HG03354 (cell line): ENCODE results near the gene HIPK2.

ENCODE experiments used
- ATAC-seq: cut with Tn5 transposase; IDR thresholded peaks from one replicate; pipeline ENCODE4 v1.9.1; 2021; ENCODE audit warnings: mild to moderate bottlenecking; ENCODE audit not compliant: unreplicated experiment, poor library complexity, severe bottlenecking

The HIPK2 gene

DNA sequence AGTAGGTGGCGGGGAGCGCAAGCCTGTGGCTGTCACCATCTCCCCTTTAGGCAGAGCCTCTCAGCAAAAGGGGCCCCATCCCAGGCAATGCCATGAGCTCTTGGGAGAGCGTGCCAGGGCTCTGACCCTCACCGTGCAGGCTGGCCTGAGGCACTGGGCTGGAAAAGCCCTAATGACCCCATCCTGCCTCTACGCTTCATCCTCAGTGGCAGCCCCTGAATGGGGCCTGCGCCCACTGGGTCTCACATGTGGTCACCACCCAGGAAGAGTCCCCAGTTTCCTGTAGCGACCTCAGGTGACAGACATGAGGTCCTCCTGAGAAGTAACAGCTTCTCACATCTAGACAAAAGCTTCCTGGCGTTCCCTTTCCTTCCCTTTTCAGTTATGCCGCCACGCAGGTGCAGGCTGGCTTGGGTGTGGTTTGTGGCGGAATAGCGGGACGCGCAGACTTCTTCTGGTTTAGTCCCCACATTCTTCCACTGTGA lies 195.1 kb downstream of the HIPK2 start:
- ATAC-seq: no peak

GRCh38 chr7:139582130-139582650 lies 195.6 kb downstream of the HIPK2 start:
- no peak for ATAC-seq

DNA sequence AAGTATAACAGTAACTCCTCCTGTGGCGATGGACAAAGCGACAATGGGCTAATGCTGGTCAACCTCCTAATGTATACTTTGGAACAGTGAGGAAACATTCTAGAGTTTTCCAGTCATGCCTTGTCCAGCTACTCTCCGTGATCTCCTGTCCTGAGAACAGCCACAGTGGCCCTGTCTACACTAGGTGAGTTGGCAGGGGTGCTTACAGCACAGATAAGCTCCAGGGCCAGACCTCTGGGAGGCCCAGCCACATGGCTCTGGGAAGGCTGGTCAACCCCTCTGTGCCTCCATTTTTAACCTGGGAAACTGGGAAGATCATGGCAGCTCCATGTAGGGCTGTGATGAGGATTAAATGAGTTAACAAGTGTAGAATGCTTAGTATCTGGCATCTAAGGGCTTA lies 197.4 kb downstream of the HIPK2 start:
- ATAC-seq: no peak

DNA sequence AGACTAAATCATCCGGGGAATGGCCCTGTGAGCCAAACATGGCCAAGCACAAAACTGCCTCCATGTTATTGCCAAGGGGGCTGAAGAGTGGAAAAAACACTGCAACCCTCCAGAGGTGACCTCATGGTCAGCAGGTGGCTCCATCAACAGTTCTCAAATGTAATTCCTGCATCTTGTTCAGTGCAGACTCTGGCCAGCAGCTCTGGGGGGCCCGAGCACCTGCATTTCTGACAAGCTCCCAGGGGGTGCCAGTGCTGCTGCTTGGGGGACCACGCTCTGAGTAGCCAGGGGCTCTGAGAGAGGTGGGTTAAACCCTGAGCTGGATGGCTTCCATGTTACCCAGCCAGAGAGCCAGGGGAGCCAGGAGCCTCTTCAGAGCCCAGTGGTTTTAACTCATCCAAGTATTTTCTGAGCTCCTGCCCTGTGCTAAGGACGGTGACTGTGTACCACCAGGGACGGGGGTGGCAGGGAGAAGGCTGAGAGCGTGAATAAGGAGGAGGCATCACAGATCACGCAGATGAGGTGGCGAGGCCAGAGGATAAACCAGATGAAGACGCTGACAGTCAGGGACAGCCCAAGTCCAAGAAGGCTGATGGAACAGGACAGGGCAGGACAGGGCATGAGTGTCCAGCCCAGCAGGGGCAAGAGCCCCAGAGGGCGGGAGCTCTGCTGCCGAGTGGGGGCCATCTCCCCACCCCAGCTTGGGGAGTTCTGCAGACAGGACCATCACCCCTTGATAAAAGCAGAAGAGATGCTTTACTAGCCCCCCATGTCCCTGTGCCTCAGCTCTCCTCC lies 201.4 kb downstream of the HIPK2 start:
- ATAC-seq: no peak

DNA sequence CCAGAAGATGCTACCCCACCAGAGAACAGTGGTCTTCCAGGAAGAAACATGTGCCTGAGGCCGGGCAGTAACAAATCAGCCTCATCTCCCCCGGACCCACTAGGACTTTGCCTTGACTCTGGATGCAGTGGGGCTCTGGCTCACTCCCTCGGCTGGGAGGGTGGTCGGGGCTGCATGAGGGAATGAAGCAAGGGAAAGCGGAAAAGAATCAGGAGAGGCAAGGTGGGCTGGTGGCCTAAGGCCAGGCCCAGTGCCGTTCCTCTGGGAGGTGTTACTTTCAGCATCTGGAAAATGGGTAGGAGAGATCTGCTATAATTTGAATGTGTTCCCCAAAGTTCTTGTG lies 202.5 kb downstream of the HIPK2 start:
- ATAC-seq: no peak

GRCh38 chr7:139574618-139575337 lies 203.0 kb downstream of the HIPK2 start:
- no peak for ATAC-seq

DNA sequence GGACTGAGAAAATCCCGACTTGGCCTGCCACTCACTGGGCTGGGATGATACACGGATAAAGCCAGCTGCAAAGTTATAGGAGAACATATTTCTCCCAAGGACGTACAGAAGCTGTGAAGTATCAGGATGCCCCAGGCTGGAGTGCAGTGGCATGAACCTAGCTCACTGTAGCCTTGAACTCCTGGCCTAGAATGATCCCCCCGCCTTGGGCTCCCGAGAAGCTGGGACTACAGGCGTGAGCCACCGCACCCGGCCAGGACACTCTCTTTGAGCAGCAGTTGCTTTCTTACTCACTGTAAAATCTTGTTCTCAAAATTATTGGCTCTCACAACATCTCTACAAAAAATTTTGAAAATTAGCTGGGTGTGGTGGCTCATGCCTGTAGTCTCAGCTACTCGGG lies 203.9 kb downstream of the HIPK2 start:
- no peak for ATAC-seq

DNA sequence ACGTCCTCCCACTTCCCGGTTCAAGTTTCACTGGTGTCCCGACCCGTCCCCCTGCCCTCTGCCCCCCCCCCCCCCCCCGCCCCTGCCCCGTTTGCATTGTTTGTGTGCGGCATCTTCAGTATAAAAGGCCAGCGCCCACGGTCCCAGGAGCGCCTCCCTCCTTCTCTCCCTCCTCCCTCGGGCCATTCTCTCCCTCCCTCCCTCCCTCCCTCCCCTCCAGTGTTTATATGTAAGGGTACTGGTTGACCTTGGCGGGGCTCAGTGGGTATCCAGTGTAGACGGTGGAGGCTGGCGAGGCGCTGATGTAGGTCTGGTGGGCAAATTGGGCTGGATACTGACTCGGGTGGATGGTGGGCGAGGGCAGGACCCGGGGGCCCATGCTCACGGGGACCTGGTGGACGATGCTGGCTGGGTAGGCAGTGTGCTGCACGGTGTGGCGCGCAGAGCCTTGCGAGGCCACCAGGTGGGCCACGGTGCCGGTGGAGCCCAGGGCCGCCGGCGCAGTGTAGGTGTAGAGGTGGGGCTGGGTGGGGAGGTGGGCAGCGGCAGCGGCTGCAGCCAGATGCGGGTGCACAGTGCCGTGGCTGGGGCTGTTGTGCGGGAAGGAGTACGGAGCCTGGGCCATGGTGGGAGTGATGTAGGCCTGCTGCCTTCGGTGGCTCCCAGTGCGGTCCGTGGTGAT lies 205.0 kb downstream of the HIPK2 start:
- ATAC-seq: no peak

GRCh38 chr7:139572071-139572470 lies 205.7 kb downstream of the HIPK2 start:
- no peak for ATAC-seq

GRCh38 chr7:139571651-139572050 lies 206.1 kb downstream of the HIPK2 start:
- no peak for ATAC-seq

DNA sequence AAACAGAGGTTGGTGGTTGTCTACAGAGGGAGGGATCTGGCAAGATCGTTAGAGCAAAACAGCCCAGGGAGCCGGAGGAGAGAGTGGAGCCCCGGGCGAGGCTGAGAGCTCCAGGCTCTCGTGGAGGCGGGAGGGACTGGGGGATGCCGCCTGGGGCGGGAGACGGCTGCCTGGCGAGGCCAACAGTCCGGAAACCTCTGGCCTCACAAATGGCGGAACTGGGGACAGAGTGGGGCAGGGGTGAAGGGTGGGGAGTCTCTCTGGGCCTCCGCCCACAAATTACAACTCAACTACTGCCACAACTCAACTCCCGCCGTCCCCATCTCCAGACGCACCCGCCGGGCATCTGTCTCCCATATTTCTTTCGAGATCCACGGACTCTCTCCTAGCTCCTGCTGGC lies 206.6 kb downstream of the HIPK2 start:
- no peak for ATAC-seq

GRCh38 chr7:139570626-139571025 lies 207.2 kb downstream of the HIPK2 start:
- no peak for ATAC-seq

DNA sequence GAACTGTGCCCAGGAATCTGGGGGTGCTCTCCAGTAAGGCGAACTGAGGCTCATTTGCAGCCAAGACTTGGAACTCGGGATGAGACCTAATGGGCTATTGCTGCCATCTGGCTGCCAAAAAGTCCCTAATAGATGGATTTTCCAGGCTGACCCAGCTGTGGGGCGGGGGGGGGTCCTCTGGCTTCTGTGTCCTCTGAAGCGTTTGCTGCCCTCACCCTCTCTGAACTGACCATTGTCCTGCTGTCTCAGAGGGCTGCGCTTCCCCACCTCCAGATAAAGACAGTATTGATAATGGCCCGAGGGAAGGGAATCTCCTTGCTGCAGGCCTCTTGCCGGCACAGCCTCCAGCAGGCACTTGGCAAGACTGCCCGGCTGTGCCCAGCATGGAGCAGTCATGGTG lies 207.7 kb downstream of the HIPK2 start:
- ATAC-seq: no peak

DNA sequence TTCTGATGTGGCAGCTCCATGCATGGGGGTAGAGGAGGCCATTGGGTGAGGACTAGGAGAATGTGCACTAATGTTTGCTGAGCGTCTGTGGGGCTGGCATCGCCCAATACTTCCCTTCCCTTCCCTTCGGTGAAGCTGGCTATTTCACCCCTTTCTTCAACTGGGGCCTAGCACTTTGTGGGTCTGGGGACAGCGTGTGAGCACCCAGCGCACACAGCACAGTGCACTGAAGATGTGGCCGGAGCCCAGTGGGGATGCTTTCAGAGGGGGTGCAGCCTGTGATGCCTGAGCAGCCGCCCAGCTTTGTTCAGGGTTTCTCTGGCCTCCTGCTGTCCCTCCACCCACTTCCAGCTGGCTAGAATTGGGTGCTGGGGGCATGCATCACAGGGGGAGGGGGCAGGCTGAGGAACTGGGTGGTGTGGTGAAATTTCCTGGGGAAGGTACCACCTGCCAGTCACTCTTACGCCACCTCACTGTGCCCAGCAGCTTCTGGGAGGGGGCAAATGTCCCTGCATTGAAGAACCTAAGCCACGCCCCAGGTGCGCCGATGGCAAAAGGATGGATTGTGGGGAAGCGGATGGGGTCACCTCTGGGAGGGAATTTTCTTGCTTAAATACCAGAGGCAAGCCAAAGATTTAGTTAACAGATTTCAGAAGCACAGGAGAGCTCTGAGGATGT lies 208.8 kb downstream of the HIPK2 start:
- no peak for ATAC-seq

DNA sequence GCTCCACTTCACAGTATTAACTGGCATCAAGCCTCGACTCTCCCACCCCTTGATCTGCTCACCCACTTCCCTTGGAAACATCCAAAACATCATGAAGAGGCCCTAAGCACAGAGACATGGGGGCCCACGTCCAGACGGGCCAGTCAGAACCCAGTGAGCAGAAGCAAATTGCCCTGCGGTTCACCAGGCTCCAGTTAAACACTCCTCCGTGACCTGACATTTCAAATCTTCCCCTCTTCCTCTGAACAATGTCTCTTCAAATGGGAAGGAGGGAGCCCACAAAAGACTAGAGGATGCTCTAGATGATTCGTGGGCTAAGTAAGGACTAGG lies 209.5 kb downstream of the HIPK2 start:
- no peak for ATAC-seq

DNA sequence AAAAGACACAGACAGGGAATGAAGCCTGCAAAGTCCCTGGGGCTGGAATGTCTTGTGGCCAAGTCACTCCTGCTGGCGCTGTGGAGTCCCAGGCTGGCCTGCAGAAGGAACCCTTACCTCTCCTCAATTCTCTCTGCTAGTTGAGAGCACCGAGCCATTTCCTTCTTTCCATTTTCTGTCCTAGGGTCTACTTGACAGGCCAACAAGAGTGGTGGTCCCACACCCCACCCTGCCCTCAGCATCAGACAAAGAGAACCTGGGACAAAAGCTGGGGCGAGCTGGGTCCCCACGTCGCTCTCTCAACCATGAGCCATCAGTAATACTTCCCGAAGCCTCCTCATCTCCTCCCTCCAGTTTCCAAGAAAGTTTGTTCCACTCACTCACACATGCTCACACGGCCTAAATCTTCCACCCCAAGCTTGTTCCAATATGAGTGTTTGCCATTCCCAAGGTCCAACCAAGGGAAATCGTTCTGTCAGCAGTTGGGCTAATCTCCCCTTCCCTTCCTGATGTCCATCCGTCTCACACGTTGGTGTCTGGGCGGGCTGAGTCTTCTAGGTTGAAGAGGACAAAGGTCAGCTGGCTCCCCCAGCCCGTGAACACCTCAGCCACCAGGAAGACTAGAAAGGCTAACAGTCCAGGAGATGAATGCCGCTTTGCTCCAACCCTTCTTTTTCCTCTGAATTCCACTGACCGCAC lies 210.0 kb downstream of the HIPK2 start:
- no peak for ATAC-seq

DNA sequence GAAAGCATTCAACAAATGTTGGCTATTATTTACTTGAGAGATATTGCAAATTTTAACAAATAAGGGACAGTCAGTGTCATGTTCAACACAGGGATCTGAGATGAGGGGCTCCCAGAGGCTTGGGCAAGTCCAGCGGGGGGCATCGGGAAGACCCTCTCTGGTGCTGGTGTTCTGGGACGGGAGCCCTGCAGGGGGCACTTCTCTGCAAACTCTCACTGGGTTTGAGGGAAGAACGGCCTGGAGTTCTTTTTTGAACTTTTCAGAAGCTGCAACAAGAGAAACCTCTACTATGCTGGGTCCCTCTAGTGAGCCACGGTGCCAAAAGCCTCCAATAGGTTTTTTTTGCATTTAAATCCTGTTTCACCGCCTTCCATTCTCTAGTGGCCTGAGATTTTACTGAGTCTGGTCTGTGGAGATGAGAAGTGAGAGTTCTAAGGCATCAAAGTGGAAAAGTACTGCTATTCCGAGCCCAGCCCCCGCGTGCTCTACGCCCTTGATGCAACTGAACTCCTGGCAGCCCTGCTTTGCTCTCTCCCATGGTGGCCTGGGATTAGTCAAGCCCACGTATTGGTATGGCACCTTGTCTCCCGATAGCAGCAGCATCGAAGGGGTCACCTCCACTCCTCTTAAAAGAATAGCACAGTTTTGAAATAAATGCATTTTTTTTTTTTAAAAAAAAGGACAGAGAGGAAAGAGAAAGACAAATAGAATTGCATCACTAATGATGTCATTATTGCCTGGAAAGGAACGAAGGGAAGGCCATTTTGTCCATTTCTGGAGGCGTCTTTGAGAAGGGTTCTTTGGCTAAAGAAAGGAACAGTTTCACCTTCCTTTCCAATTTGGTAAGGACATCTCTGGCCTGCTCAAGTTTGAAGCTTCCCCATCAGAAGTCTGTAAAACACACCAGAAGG lies 210.8 kb downstream of the HIPK2 start:
- no peak for ATAC-seq

GRCh38 chr7:139566075-139566474 lies 211.7 kb downstream of the HIPK2 start:
- ATAC-seq: no peak

GRCh38 chr7:139563856-139564255 lies 213.9 kb downstream of the HIPK2 start:
- ATAC-seq: no peak
